Endothelial cell (in vitro differentiated cells): ENCODE data around the gene NEU4. TPM values are rescaled to one million over a fixed set of nuclear protein-coding genes. Genes with fewer than 3 reads are reported as not detected.

ENCODE experiments used
- DNase-seq: peaks from one replicate; pipeline ENCODE4 v3.0.0; 2021; ENCODE audit warnings: low spot score
- H3K27ac Mint-ChIP-seq: one replicate; pipeline ENCODE4 v1.8.0; 2021; ENCODE audit warnings: mixed read lengths, inconsistent platforms; ENCODE audit not compliant: unreplicated experiment
- H3K27me3 Mint-ChIP-seq: one replicate; pipeline ENCODE4 v1.8.0; 2021; ENCODE audit warnings: mild to moderate bottlenecking, moderate library complexity, mixed read lengths, inconsistent platforms; ENCODE audit not compliant: unreplicated experiment
- H3K36me3 Mint-ChIP-seq: one replicate; pipeline ENCODE4 v1.8.0; 2021; ENCODE audit warnings: mild to moderate bottlenecking, low read depth, mixed read lengths, inconsistent platforms; ENCODE audit not compliant: unreplicated experiment
- H3K4me1 Mint-ChIP-seq: one replicate; pipeline ENCODE4 v1.8.0; 2021; ENCODE audit warnings: mild to moderate bottlenecking, mixed read lengths, inconsistent platforms; ENCODE audit not compliant: unreplicated experiment
- H3K4me3 Mint-ChIP-seq: one replicate; pipeline ENCODE4 v1.8.0; 2021; ENCODE audit warnings: mild to moderate bottlenecking, mixed read lengths, inconsistent platforms; ENCODE audit not compliant: unreplicated experiment
- H3K9me3 Mint-ChIP-seq: one replicate; pipeline ENCODE4 v1.8.0; 2021; ENCODE audit warnings: mixed read lengths, inconsistent platforms; ENCODE audit not compliant: unreplicated experiment
- CTCF ChIP-seq: fragments of 200-600 bp; sonication (generic); IDR thresholded peaks from one replicate; pipeline ENCODE4 v1.5.0; 2021; ENCODE audit warnings: antibody characterized with exemption; ENCODE audit not compliant: unreplicated experiment
- total RNA-seq: library from RNA; stranded (reverse); fragmentation: NEBNext Ultra II Directional; extraction: Animal tissue kit (Norgen Biotek cat#: 25700); gene quantifications from one replicate; pipeline ENCODE4 v1.2.1, GENCODE V29; 2021; ENCODE audit not compliant: unreplicated experiment

Gene NEU4
- total RNA-seq, 1 donor from 2014 or later, result 0.33 TPM

- TF ChIP-seq CTCF, result no peak
- DNase-seq, result peak; percentile 2
- peaks cover 5% of the 10 kb centered on the region for H3K4me1 Mint-ChIP-seq
- peak overlapping the region; percentile 13 for H3K27ac Mint-ChIP-seq
- H3K4me3 Mint-ChIP-seq, result peak overlapping the region; percentile 31
- H3K27me3 Mint-ChIP-seq, result peaks cover 10% of the 10 kb centered on the region
- H3K9me3 Mint-ChIP-seq, result no peaks in the 10 kb centered on the region
- no peaks in the 10 kb centered on the region for H3K36me3 Mint-ChIP-seq
Measured at GRCh38 chr2:241808051-241808720, 807 bp upstream of the NEU4 start.

- no peak for TF ChIP-seq CTCF
- H3K27ac Mint-ChIP-seq, result peak overlapping the region; percentile 20
Measured at GRCh38 chr2:241809383-241810306, 652 bp downstream of the NEU4 start.

GRCh38 chr2:241810307-241811200 lies 1.6 kb downstream of the NEU4 start:
- H3K36me3 Mint-ChIP-seq, result no peaks in the 10 kb centered on the region
- H3K4me1 Mint-ChIP-seq, result peaks cover 5% of the 10 kb centered on the region
- peaks cover 14% of the 10 kb centered on the region for H3K27me3 Mint-ChIP-seq
- no peak overlapping the region for H3K27ac Mint-ChIP-seq
- no peaks in the 10 kb centered on the region for H3K9me3 Mint-ChIP-seq
- TF ChIP-seq CTCF, result no peak
- H3K4me3 Mint-ChIP-seq, result no peak overlapping the region
- no peak for DNase-seq

More at GRCh38 chr2:241809383-241810306, 652 bp downstream of the NEU4 start:
- Mint-ChIP-seq H3K9me3 (no peaks in the 10 kb centered on the region), H3K27me3 (peaks cover 10% of the 10 kb centered on the region), H3K4me1 (peaks cover 5% of the 10 kb centered on the region), H3K36me3 (no peaks in the 10 kb centered on the region), H3K4me3 (no peak overlapping the region)
- DNase-seq, result no peak

GRCh38 chr2:241811201-241811951 lies 2.4 kb downstream of the NEU4 start:
- H3K27me3 Mint-ChIP-seq, result peaks cover 14% of the 10 kb centered on the region
- no peaks in the 10 kb centered on the region for H3K36me3 Mint-ChIP-seq
- H3K9me3 Mint-ChIP-seq, result no peaks in the 10 kb centered on the region
- H3K4me1 Mint-ChIP-seq, result peaks cover 5% of the 10 kb centered on the region
- no peak for DNase-seq
- no peak for TF ChIP-seq CTCF
- no peak overlapping the region for H3K4me3 Mint-ChIP-seq
- no peak overlapping the region for H3K27ac Mint-ChIP-seq
